GM18951 (cell line): ENCODE results near the gene PER2.

Source experiments
- POLR2A ChIP-seq: IDR thresholded peaks from 4 replicates; pipeline ENCODE4 v1.6.1; 2011; ENCODE audit warnings: mild to moderate bottlenecking; ENCODE audit not compliant: insufficient read length, insufficient read depth; ENCODE audit errors: extremely low read depth
- in situ Hi-C: fragments of 300-500 bp; cut with MboI; formaldehyde crosslinking; loops from one replicate; pipeline ENCODE4 v1.12.0; 2022; ENCODE audit warnings: low sequenced_read_pairs, mixed read lengths, inconsistent platforms; ENCODE audit not compliant: unreplicated experiment

Gene PER2

GRCh38 chr2:238286987-238287736, 1.2 kb downstream of the PER2 start:
- no peak for TF ChIP-seq POLR2A
- in situ Hi-C loops, result no loop called here

- in situ Hi-C loops, result no loop called here
- TF ChIP-seq POLR2A, result no peak
Measured at GRCh38 chr2:238286551-238286950, 1.9 kb downstream of the PER2 start.

DNA sequence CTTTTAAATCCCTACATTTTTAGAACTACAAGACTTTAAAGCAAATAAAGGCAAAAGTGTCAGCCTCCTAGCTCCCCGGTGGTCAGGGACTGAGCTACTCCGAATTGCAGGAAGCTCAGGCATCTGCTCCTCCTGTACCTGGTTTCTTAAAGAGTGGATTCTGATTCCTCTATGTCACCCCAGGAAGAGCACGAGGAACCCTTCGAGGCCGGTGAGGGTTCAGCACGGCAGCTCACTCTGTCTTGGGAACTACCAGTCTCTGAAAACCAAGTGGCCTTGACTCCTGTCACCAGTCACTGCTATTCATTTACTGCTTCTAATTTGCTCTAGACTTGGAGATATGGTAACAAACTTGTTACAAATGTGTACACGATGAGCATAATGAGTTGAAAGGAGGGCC, 2.3 kb downstream of the PER2 start:
- in situ Hi-C loops, result no loop called here
- TF ChIP-seq POLR2A, result no peak

DNA sequence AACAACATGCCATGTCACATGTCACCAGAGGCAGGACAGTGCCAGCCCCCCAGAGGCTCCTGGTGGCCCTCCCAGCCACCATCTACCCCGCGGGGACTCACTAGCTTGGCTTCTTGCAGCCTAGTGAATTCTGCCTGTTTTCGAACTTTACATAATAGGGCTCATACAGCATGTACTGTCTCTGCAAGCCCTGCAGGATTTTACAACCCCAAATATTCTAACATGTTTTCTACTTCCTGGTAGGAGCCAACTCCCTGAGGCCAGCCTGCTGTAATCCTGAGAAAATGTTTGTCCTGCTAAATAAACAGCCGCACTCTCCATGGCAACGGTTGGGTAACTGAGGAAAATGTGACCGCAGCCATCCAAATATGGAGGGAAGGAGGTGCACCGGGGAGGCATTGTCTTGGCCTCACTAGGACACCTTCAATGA, 2.7 kb downstream of the PER2 start:
- no peak for TF ChIP-seq POLR2A
- in situ Hi-C loops, result no loop called here

DNA sequence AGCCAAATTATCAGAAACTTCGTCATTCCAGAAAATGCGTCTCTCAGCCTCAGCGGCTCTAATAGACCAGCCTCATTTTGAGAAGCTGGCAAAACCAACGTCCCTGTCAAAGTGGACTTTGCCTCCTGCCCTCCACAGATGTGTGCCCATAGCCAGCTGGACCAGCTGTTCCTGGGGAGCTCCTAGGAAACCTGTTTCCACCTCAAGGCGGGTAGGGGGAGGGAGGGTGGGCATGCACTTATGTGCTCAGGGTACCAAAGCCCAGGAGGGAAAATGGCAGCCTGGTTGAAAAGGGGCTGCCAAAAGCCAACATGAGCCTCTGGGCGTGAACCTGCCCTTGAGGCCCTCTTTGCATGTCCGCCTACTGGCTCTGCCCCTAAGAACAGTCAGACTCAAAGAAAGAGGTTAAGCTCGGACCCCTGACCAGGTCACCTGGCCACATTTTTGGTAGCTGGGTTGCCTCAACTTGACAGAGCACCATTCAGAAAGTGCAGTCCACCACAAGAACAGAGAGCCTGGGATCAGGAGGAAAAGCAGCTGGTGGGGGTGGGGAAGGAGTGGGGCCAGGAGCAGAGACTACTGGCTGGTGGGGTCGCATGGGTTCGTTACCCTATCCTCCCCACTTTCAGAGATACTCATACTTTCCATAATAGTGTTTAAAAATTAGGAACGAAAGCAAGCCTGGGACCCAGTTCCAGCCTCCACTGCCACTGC, 3.5 kb downstream of the PER2 start:
- in situ Hi-C loops, result no loop called here
- TF ChIP-seq POLR2A, result no peak

- in situ Hi-C loops, result no loop called here
- TF ChIP-seq POLR2A, result no peak
Measured at GRCh38 chr2:238282861-238283738, 5.3 kb downstream of the PER2 start.

GRCh38 chr2:238281826-238282480, 6.5 kb downstream of the PER2 start:
- in situ Hi-C loops, result no loop called here
- TF ChIP-seq POLR2A, result no peak

DNA sequence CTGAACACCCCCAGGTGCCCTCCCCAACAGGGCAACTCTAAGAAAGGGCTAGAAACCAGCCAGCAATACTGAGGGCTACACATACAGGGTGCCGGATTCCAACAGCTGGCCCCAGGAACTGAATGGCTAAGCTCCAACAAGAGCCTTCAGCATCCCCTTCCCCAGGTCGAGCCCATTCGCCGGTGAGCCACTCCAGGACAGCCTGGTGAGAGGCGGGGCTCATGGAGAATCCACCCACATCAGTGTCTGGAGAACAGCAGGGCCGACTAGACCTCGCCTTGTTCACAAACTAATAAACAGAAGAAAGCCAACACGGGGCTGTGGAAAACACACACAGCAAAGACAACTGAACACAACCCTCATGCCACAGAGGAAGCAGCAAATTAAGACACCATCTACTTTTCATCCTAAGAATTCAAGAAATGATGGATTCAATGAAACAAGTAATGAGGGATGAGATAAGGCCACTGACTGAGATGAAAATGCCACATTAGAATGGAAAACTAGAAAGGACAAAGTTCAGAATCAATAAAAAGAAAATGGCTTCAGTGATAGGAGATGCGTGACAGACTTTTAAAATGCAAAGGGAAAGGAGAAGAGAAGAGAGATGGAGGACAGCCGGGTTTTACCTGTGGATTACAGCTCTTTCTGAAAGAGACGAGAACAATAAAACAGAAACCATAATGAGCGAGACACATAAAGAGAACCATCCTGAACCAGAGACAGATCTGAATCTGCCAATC, 8.2 kb downstream of the PER2 start:
- in situ Hi-C loops, result no loop called here

GRCh38 chr2:238279324-238279682, 9.1 kb downstream of the PER2 start:
- in situ Hi-C loops, result no loop called here
- no peak for TF ChIP-seq POLR2A

More for the DNA sequence above, 8.2 kb downstream of the PER2 start:
- TF ChIP-seq POLR2A, result no peak

DNA sequence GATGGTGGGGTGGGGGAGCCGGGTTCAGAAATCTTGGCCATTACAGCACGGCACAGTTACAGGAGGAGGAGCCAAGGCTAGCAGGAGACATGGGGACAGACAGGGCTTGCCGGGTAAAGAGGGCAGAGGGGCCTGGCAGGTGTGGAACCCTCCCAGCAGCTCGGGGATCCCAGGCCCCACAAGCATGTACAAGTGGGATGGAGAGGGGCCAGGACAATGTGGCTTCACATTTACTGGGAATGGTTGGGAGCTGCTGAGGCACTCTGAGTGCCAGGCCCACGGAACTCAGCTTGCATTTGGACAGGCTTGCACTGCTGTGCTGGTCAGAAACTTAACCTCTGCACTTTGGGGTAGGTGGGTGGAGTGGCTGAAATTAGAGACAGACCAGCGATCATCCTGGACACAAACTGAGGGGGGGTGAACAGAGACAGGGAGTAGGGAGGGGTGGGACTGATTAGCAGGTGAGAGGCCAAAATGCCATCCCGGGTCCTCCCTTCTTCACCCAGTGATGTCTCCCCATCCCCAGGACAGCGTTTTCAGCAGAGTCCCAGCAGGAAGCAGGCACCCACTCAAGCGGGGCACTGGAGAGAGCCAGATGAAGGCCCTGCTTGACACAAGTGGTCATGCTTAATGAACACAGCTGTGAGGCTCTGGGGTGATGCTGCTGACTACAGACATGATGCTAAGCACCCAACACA, 9.6 kb downstream of the PER2 start:
- in situ Hi-C loops, result no loop called here
- TF ChIP-seq POLR2A, result no peak

DNA sequence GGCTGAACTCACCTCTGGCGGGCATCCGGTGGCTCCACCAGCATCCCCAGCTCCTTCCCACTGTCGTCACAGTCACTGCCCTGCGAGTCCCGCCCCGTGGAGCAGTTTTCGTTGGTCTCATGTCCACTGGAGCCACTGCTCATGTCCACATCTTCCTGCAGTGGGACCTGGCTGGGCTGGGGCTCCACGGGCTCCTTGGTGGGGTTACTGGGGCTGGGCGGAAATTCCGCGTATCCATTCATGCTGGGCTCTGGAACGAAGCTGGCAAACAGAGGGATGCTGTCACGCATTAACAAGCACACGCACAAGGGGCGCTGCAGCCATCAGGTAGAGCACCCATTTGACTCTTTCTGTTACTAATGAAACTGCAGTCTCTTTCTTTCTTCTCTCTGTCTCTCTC, 10.7 kb downstream of the PER2 start:
- TF ChIP-seq POLR2A, result no peak
- in situ Hi-C loops, result no loop called here
